HEK293 (cell line): ENCODE measurements around the gene SLC25A1.

Experiments
- CTCF ChIA-PET: fragments of 350-600 bp; formaldehyde crosslinking; extraction: SDS; loops from one replicate; lab custom pipeline; 2021; ENCODE audit warnings: antibody characterized with exemption; lab: Yijun Ruan, JAX
- POLR2A ChIA-PET: fragments of 300-600 bp; formaldehyde crosslinking; extraction: SDS; loops from one replicate; lab custom pipeline; 2020; ENCODE audit warnings: antibody characterized with exemption, inconsistent platforms; lab: Yijun Ruan, JAX
- H3K27ac ChIP-seq: fragments of 200-500 bp; sonication (Bioruptor generic); 2 replicates; pipeline ENCODE4 v1.5.1; 2014; ENCODE audit warnings: low read depth, low read length, control low read depth, inconsistent platforms; ENCODE audit errors: extremely low read depth
- H3K36me3 ChIP-seq, 2 experiments: fragments of 200-500 bp in 1 of 2; sonication (Bioruptor generic) in 1 of 2; 1 replicate in 1 of 2; 2 replicates in 1 of 2; pipeline ENCODE4 v1.5.1; 2014 to 2017; ENCODE audit warnings: inconsistent platforms in 2 of 2, low read length in 2 of 2; ENCODE audit not compliant: control insufficient read depth in 2 of 2, insufficient read depth in 1 of 2
- H3K4me1 ChIP-seq: fragments of 200-500 bp; sonication (Bioruptor generic); 2 replicates; pipeline ENCODE4 v1.5.1; 2014; ENCODE audit warnings: mild to moderate bottlenecking, low read length, inconsistent platforms; ENCODE audit not compliant: control insufficient read depth, insufficient read depth
- H3K4me3 ChIP-seq: 2 replicates; pipeline ENCODE4 v1.5.1; 2011; ENCODE audit warnings: low read depth, mild to moderate bottlenecking, control low read depth, low read length, moderate library complexity
- H3K9me3 ChIP-seq: fragments of 200-500 bp; sonication (Bioruptor generic); 2 replicates; pipeline ENCODE4 v1.5.1; 2014; ENCODE audit warnings: low read depth, low read length, inconsistent platforms; ENCODE audit not compliant: control insufficient read depth, insufficient read depth
- ZBTB1 ChIP-seq: fragments of 450-650 bp; formaldehyde crosslinking; IDR thresholded peaks from 2 replicates; pipeline ENCODE4 v1.5.1; 2016; ENCODE audit warnings: missing biosample characterization, missing genetic modification characterization
- ZNF2 ChIP-seq: fragments of 450-650 bp; formaldehyde crosslinking; IDR thresholded peaks from 2 replicates; pipeline ENCODE4 v1.5.1; 2016; ENCODE audit warnings: missing biosample characterization, missing genetic modification characterization
- ZNF391 ChIP-seq: fragments of 450-650 bp; formaldehyde crosslinking; IDR thresholded peaks from 2 replicates; pipeline ENCODE4 v1.5.1; 2016; ENCODE audit warnings: low read depth, missing biosample characterization, missing genetic modification characterization, borderline replicate concordance
- ZNF48 ChIP-seq: fragments of 450-650 bp; formaldehyde crosslinking; IDR thresholded peaks from 2 replicates; pipeline ENCODE4 v1.5.1; 2016; ENCODE audit warnings: missing biosample characterization, missing genetic modification characterization
- ZNF529 ChIP-seq: fragments of 450-650 bp; formaldehyde crosslinking; IDR thresholded peaks from 2 replicates; pipeline ENCODE4 v1.5.1; 2017; ENCODE audit warnings: missing genetic modification characterization, missing biosample characterization; ENCODE audit not compliant: insufficient replicate concordance
- ZNF544 ChIP-seq: fragments of 450-650 bp; formaldehyde crosslinking; IDR thresholded peaks from 2 replicates; pipeline ENCODE4 v1.5.0; 2017; ENCODE audit warnings: missing biosample characterization, missing genetic modification characterization
- ZNF549 ChIP-seq: fragments of 450-650 bp; IDR thresholded peaks from 2 replicates; pipeline ENCODE4 v1.5.1; 2018; ENCODE audit warnings: missing biosample characterization, missing genetic modification characterization, mild to moderate bottlenecking, inconsistent platforms, moderate library complexity
- ZNF600 ChIP-seq: fragments of 450-650 bp; formaldehyde crosslinking; IDR thresholded peaks from 2 replicates; pipeline ENCODE4 v1.5.1; 2016; ENCODE audit warnings: missing biosample characterization, missing genetic modification characterization
- ZNF776 ChIP-seq: fragments of 450-650 bp; formaldehyde crosslinking; IDR thresholded peaks from 2 replicates; pipeline ENCODE4 v1.5.0; 2017; ENCODE audit warnings: missing biosample characterization, missing genetic modification characterization, borderline replicate concordance
- ZNF843 ChIP-seq: fragments of 450-650 bp; formaldehyde crosslinking; IDR thresholded peaks from 2 replicates; pipeline ENCODE4 v1.5.1; 2016; ENCODE audit warnings: missing biosample characterization, missing genetic modification characterization
- TF ChIP-seq, protein P1 (sequence below): fragments of 450-650 bp; formaldehyde crosslinking; IDR thresholded peaks from 2 replicates; pipeline ENCODE4 v1.5.1; 2016; ENCODE audit warnings: missing biosample characterization, missing genetic modification characterization
- TF ChIP-seq, protein P2 (sequence below): fragments of 450-650 bp; formaldehyde crosslinking; IDR thresholded peaks from 2 replicates; pipeline ENCODE4 v1.5.1; 2016; ENCODE audit warnings: missing biosample characterization, missing genetic modification characterization
- TF ChIP-seq, protein P3 (sequence below): fragments of 450-650 bp; formaldehyde crosslinking; IDR thresholded peaks from 2 replicates; pipeline ENCODE4 v1.5.1; 2016; ENCODE audit warnings: missing biosample characterization, missing genetic modification characterization
- TF ChIP-seq, protein P4 (sequence below): fragments of 450-650 bp; formaldehyde crosslinking; IDR thresholded peaks from 2 replicates; pipeline ENCODE4 v1.5.1; 2016; ENCODE audit warnings: missing biosample characterization, missing genetic modification characterization
- TF ChIP-seq, protein P5 (sequence below): fragments of 450-650 bp; formaldehyde crosslinking; conservative IDR thresholded peaks from 2 replicates; pipeline ENCODE4 v1.5.1; 2016; ENCODE audit warnings: low read depth, missing biosample characterization, missing genetic modification characterization

SLC25A1 gene

DNA sequence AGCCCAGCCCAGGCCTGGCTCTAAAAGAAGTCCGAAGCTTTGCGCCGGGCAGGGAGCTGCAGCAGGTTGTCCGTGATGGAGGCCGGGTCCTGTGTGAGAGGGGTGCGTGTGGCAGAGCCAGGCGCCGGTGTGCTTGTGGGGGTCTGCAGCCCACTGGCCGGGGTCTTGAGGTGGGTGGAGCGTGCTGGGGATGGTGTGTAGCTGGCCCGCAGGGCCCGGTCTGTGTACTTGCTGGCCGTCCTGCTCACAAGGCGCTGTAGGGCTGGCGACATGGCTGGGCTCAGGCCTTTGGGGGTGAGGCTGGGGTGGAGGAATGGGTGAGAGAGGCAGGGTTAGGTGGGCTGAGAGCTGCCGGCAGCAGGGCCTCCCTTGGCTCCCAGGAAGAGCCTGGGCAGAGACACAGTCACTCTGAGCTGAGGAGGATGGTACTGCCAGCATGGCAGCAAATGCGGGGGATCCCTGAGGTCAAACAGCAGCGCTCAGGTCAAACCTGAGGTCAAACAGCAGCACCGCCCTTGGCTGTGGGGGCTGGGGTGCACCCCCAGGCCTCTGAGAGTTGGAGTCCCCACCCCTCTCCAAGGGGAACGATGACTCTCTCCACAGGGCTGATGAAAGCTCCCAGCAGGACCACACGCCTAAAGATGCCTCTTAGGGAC, 44.2 kb downstream of the SLC25A1 start:
- POLR2A ChIA-PET = interaction anchor here (1.1 to 4.8 kb wide), 3 partner anchors 10 to 41 kb away, joined by 3 to 26 read pairs (median 8); partner anchors contain the start of genes DGCR2 and ESS2
- CTCF ChIA-PET = no interaction called here
- TF ChIP-seq ZNF544 (tag by site-specific recombination) = no peak
- TF ChIP-seq, protein P1, sequence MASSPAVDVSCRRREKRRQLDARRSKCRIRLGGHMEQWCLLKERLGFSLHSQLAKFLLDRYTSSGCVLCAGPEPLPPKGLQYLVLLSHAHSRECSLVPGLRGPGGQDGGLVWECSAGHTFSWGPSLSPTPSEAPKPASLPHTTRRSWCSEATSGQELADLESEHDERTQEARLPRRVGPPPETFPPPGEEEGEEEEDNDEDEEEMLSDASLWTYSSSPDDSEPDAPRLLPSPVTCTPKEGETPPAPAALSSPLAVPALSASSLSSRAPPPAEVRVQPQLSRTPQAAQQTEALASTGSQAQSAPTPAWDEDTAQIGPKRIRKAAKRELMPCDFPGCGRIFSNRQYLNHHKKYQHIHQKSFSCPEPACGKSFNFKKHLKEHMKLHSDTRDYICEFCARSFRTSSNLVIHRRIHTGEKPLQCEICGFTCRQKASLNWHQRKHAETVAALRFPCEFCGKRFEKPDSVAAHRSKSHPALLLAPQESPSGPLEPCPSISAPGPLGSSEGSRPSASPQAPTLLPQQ (tag by site-specific recombination) = no peak
- TF ChIP-seq ZNF600 (tag by site-specific recombination) = no peak
- no peak for TF ChIP-seq ZNF529 (tag by site-specific recombination)
- TF ChIP-seq ZNF843 (tag by site-specific recombination) = no peak
- TF ChIP-seq, protein P2, sequence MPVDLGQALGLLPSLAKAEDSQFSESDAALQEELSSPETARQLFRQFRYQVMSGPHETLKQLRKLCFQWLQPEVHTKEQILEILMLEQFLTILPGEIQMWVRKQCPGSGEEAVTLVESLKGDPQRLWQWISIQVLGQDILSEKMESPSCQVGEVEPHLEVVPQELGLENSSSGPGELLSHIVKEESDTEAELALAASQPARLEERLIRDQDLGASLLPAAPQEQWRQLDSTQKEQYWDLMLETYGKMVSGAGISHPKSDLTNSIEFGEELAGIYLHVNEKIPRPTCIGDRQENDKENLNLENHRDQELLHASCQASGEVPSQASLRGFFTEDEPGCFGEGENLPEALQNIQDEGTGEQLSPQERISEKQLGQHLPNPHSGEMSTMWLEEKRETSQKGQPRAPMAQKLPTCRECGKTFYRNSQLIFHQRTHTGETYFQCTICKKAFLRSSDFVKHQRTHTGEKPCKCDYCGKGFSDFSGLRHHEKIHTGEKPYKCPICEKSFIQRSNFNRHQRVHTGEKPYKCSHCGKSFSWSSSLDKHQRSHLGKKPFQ = no peak
- no peak for TF ChIP-seq ZNF391 (tag by site-specific recombination)
- TF ChIP-seq, protein P3, sequence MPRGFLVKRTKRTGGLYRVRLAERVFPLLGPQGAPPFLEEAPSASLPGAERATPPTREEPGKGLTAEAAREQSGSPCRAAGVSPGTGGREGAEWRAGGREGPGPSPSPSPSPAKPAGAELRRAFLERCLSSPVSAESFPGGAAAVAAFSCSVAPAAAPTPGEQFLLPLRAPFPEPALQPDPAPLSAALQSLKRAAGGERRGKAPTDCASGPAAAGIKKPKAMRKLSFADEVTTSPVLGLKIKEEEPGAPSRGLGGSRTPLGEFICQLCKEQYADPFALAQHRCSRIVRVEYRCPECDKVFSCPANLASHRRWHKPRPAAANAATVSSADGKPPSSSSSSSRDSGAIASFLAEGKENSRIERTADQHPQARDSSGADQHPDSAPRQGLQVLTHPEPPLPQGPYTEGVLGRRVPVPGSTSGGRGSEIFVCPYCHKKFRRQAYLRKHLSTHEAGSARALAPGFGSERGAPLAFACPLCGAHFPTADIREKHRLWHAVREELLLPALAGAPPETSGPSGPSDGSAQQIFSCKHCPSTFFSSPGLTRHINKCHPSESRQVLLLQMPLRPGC (tag by site-specific recombination) = no peak
- no peak for TF ChIP-seq ZNF549 (tag by site-specific recombination)
- TF ChIP-seq ZNF48 (tag by site-specific recombination) = no peak
- no peak for TF ChIP-seq ZBTB1 (tag by site-specific recombination)
- Histone ChIP-seq H3K27ac (no peak overlapping the region), H3K4me1 (no peaks in the 10 kb centered on the region), H3K9me3 (no peaks in the 10 kb centered on the region), H3K4me3 (no peak overlapping the region), H3K36me3 (peaks cover 4 to 84% of the 10 kb centered on the region in 2 experiments; a peak in 2 of 3 replicates)

DNA sequence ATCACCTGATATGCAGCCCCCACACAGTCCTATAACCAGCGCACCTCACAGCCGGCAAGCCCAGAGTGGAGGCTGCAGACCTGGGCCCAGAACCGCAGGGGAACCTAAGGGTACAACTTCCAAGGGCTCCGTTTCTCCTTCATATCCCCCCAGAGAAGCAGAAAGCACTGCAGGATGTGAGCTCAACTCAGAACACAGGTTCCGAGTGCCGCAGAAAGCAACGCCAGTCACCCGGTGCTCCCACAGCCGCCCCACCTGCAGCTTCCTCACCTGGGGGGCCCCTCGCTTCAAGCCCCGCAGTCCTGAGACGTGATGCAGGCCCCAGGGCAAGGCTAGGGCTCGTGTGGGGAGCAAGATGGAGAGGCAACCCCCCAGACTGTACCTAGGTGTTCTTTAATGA, 45.0 kb downstream of the SLC25A1 start:
- TF ChIP-seq ZNF776 = no peak
- no peak for TF ChIP-seq ZNF2 (tag by site-specific recombination)
- TF ChIP-seq, protein P4, sequence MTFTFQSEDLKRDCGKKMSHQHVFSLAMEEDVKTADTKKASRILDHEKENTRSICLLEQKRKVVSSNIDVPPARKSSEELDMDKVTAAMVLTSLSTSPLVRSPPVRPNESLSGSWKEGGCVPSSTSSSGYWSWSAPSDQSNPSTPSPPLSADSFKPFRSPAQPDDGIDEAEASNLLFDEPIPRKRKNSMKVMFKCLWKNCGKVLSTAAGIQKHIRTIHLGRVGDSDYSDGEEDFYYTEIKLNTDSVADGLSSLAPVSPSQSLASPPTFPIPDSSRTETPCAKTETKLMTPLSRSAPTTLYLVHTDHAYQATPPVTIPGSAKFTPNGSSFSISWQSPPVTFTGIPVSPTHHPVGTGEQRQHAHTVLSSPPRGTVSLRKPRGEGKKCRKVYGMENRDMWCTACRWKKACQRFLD (tag by site-specific recombination) = no peak
- TF ChIP-seq, protein P5, sequence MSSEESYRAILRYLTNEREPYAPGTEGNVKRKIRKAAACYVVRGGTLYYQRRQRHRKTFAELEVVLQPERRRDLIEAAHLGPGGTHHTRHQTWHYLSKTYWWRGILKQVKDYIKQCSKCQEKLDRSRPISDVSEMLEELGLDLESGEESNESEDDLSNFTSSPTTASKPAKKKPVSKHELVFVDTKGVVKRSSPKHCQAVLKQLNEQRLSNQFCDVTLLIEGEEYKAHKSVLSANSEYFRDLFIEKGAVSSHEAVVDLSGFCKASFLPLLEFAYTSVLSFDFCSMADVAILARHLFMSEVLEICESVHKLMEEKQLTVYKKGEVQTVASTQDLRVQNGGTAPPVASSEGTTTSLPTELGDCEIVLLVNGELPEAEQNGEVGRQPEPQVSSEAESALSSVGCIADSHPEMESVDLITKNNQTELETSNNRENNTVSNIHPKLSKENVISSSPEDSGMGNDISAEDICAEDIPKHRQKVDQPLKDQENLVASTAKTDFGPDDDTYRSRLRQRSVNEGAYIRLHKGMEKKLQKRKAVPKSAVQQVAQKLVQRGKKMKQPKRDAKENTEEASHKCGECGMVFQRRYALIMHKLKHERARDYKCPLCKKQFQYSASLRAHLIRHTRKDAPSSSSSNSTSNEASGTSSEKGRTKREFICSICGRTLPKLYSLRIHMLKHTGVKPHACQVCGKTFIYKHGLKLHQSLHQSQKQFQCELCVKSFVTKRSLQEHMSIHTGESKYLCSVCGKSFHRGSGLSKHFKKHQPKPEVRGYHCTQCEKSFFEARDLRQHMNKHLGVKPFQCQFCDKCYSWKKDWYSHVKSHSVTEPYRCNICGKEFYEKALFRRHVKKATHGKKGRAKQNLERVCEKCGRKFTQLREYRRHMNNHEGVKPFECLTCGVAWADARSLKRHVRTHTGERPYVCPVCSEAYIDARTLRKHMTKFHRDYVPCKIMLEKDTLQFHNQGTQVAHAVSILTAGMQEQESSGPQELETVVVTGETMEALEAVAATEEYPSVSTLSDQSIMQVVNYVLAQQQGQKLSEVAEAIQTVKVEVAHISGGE (tag by site-specific recombination) = no peak
- CTCF ChIA-PET = interaction anchor here (0.7 kb wide), 1 partner anchor 45 kb away, joined by 3 read pairs; the partner anchor contains the start of gene SLC25A1
- H3K27ac ChIP-seq = no peak overlapping the region
- peaks cover 4 to 76% of the 10 kb centered on the region in 2 experiments; a peak in 2 of 3 replicates for H3K36me3 ChIP-seq
- no peaks in the 10 kb centered on the region for H3K4me1 ChIP-seq
- POLR2A ChIA-PET = interaction anchor here (1.1 to 4.8 kb wide), 3 partner anchors 11 to 30 kb away, joined by 7 to 26 read pairs (median 8); partner anchors contain the start of genes DGCR2 and ESS2
- no peak overlapping the region for H3K4me3 ChIP-seq
- no peaks in the 10 kb centered on the region for H3K9me3 ChIP-seq
